GM12865 (cell line): ENCODE data around the gene ATRN.

Experiments
- DNase-seq: peaks from one replicate; pipeline ENCODE4 v3.0.0; 2010; ENCODE audit warnings: low read depth
- H3K4me3 ChIP-seq: 2 replicates; pipeline ENCODE4 v1.5.1; 2011; ENCODE audit warnings: mild to moderate bottlenecking, low read depth, low read length, control low read depth
- CTCF ChIP-seq: IDR thresholded peaks from 2 replicates; pipeline ENCODE4 v1.5.1; 2011; ENCODE audit warnings: low read length, control low read depth, low read depth, inconsistent platforms; ENCODE audit not compliant: insufficient read depth; ENCODE audit errors: missing control alignments

ATRN gene

GRCh38 chr20:3477861-3478544 lies 7.2 kb downstream of the ATRN start:
- no peak for TF ChIP-seq CTCF
- no peak for DNase-seq
- H3K4me3 ChIP-seq, result no peak overlapping the region

DNA sequence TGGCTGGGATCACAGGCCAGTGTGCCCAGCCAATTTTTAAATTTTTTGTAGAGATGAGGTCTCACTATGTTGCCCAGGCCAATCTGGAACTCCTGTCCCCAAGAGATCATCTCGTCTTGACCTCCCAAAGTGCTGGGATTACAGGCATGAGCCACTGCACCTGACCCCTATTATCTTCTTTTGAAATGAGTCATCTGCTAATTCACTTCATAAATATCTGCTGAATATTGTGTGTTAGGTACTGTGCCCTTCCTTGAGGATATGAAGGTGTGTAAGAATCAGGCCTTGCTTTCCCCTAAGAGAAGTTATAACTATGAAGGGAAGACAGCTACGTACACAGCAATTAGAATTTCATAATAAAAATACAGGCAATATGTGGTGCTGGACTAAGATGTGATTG lies 8.2 kb downstream of the ATRN start:
- no peak for DNase-seq
- no peak overlapping the region for H3K4me3 ChIP-seq
- no peak for TF ChIP-seq CTCF

DNA sequence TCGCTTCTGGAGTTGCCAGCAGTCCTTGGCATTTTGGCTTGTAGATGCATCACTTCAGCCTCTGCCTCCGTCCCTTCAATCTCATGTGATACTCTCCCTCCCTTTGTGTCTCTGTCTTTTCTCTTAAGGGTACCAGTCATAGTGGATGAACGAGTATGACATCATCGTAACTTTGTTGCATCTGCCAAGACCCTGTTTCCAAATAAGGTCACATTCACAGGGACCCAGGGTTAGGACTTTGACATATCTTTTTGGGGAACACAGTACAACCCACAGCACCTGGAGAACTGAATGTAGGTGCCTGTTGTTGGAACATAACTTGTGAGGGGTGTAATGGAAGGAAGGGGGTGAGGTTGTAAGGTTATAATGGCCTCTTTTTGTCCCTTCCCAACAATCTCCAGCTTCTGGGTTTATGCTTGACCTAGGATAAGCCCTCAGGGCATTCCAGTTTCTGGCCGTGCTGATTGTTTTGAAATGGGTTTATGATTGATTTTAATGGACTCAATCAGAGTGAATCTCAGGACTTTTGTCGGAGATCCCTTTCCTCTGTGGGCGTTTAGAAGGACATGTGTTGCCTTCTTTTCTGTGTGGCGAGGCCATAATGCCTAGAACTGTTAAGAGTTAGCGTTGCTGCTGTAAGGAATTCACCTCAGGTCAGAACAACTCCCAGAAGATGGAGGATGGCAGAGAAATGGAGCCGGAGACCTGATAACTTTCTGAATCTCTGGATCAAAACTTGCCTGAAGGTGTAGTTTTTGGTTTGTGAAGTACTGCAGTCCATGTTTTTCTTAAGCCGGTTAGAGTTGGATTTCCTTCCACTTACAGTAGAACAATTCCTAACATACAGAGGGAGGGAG lies 9.2 kb downstream of the ATRN start:
- no peak for TF ChIP-seq CTCF
- no peak overlapping the region for H3K4me3 ChIP-seq
- no peak for DNase-seq

GRCh38 chr20:3483309-3483708 lies 12.5 kb downstream of the ATRN start:
- H3K4me3 ChIP-seq, result no peak overlapping the region
- no peak for DNase-seq
- TF ChIP-seq CTCF, result no peak

DNA sequence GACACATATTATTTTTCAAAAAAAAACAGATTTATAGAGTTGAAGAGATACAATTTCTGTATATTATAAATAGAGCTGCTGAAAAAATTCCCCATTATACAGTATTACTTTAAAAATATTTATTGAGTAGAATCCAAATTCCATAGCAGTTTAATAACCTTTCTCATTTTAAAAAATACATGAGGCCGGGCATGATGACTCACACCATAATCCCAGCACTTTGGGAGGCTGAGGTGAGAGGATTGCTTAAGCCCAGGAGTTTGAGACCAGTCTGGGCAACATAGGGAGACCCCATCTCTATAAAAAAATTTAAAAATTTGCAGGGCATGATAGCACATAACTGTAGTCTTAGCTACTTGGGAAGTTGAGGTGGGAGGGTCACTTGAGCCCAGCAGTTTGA lies 13.0 kb downstream of the ATRN start:
- no peak for TF ChIP-seq CTCF
- no peak for DNase-seq
- no peak overlapping the region for H3K4me3 ChIP-seq

DNA sequence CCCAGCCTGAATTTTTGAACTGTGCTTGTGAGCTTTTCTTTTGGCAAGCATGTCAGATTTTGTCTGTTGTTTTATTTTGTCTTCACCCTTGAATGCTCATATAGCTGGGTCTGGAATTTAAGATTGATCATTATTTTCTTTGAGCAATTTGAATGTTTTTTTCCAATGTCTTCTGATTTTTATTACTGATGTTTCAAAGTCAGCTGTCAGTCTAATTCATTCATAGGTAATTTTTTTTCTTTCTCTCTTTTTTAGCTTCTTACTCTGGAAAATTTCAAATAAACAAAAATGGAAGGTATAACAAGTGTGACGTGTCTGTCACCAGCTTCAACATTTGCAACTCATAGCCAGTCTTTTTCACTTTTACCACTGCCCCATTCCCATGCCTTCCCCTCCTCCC lies 15.1 kb downstream of the ATRN start:
- TF ChIP-seq CTCF, result no peak
- no peak overlapping the region for H3K4me3 ChIP-seq
- DNase-seq, result no peak
